Measurements from ENCODE around the gene CAVIN2.

DNA sequence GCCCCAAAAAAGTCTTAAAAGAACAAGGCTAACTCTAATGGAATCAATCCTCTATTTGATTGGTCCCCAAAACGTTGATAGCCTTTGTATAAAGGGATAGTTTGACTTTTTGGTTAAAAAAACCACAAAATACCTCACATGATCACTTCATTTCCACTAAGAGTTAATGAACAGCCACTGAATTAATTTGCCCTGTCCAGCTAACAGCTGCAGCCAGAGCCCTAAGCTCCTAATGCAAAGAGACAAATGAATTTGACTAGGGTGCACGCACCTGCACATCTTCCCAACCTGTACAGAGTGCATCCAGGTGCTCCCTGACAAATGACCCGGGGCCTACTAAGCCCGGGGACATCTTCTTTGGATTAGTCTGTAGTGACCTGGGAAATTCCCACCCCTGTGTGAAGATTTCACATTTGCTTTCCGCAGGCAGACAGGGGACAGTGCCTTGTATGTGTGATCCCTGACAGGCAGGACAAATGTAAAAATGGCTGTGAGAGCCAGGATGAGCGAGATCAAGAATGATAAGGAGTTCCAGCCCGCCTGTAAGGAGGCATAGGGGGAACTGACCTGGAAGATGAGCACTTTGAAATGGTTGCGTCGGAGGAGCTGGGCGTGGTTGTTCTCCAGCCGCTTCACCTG is 893 bp downstream of the CAVIN2 start:
- TF ChIP-seq, protein P1, sequence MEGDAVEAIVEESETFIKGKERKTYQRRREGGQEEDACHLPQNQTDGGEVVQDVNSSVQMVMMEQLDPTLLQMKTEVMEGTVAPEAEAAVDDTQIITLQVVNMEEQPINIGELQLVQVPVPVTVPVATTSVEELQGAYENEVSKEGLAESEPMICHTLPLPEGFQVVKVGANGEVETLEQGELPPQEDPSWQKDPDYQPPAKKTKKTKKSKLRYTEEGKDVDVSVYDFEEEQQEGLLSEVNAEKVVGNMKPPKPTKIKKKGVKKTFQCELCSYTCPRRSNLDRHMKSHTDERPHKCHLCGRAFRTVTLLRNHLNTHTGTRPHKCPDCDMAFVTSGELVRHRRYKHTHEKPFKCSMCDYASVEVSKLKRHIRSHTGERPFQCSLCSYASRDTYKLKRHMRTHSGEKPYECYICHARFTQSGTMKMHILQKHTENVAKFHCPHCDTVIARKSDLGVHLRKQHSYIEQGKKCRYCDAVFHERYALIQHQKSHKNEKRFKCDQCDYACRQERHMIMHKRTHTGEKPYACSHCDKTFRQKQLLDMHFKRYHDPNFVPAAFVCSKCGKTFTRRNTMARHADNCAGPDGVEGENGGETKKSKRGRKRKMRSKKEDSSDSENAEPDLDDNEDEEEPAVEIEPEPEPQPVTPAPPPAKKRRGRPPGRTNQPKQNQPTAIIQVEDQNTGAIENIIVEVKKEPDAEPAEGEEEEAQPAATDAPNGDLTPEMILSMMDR (optimal IDR thresholded peaks at IDR 0.05 in 1 of 3, IDR thresholded peaks at IDR 0.05 in 1 of 3, conservative IDR thresholded peaks at IDR 0.05 in 1 of 3; ENCODE audit: extremely low read depth in 1 of 3, insufficient read depth in 2 of 3, low read length in 3 of 3): no peak
- TF ChIP-seq EZH2 (IDR thresholded peaks at IDR 0.05; ENCODE audit: low read length): no peak

Measured in keratinocyte (primary cell).